ENCODE measurements around the gene S100Z.

The S100Z gene

GRCh38 chr5:76867827-76868693 lies 18.2 kb downstream of the S100Z start:
- H3K27ac ChIP-seq = peak overlapping the region; percentile 5; the same call in 1 of the 2 replicates
- peak; percentile 94 for TF ChIP-seq CTCF (conservative IDR thresholded peaks at IDR 0.05)

GRCh38 chr5:76870046-76870445 lies 20.2 kb downstream of the S100Z start:
- no peak for TF ChIP-seq CTCF (conservative IDR thresholded peaks at IDR 0.05)
- H3K27ac ChIP-seq = no peak overlapping the region

- TF ChIP-seq CTCF (conservative IDR thresholded peaks at IDR 0.05) = no peak
- H3K27ac ChIP-seq = no peak overlapping the region
Measured at GRCh38 chr5:76874088-76874581, 24.3 kb downstream of the S100Z start.

GRCh38 chr5:76888733-76889300 lies 39.0 kb downstream of the S100Z start:
- TF ChIP-seq CTCF (conservative IDR thresholded peaks at IDR 0.05) = no peak
- no peak overlapping the region for H3K27ac ChIP-seq

GRCh38 chr5:76893294-76893693 lies 43.5 kb downstream of the S100Z start:
- H3K27ac ChIP-seq = no peak overlapping the region
- no peak for TF ChIP-seq CTCF (conservative IDR thresholded peaks at IDR 0.05)

GRCh38 chr5:76896196-76896595 lies 46.4 kb downstream of the S100Z start:
- no peak overlapping the region for H3K27ac ChIP-seq
- TF ChIP-seq CTCF (conservative IDR thresholded peaks at IDR 0.05) = no peak

GRCh38 chr5:76901522-76901921 lies 51.7 kb downstream of the S100Z start:
- TF ChIP-seq CTCF (conservative IDR thresholded peaks at IDR 0.05) = no peak

More at GRCh38 chr5:76901522-76901921, 51.7 kb downstream of the S100Z start:
- H3K27ac ChIP-seq = no peak overlapping the region

All from VCaP (cell line).